BE2C (cell line): Measurements from ENCODE around the gene NFATC4.

Source experiments
- DNase-seq: peaks from one replicate; pipeline ENCODE4 v3.0.0-alpha.2; 2020
- H3K27me3 ChIP-seq: fragments of 250-450 bp; sonication (Bioruptor Pico); 2 replicates; pipeline ENCODE4 v1.5.1; 2020; ENCODE audit warnings: mild to moderate bottlenecking
- H3K36me3 ChIP-seq: fragments of 250-450 bp; sonication (Bioruptor Pico); 2 replicates; pipeline ENCODE4 v1.5.1; 2020; ENCODE audit warnings: mild to moderate bottlenecking
- H3K4me1 ChIP-seq: fragments of 250-450 bp; sonication (Bioruptor Pico); 2 replicates; pipeline ENCODE4 v1.5.1; 2020
- H3K4me3 ChIP-seq: 2 replicates; pipeline ENCODE4 v1.5.1; 2011; ENCODE audit warnings: low read depth, low read length
- H3K9me3 ChIP-seq: fragments of 250-450 bp; sonication (Bioruptor Pico); 2 replicates; pipeline ENCODE4 v1.5.1; 2020
- TF ChIP-seq, protein P1 (sequence below): IDR thresholded peaks from 2 replicates; pipeline ENCODE4 v1.5.1; 2012; ENCODE audit warnings: mild to moderate bottlenecking, low read depth, low read length

The NFATC4 gene

DNA sequence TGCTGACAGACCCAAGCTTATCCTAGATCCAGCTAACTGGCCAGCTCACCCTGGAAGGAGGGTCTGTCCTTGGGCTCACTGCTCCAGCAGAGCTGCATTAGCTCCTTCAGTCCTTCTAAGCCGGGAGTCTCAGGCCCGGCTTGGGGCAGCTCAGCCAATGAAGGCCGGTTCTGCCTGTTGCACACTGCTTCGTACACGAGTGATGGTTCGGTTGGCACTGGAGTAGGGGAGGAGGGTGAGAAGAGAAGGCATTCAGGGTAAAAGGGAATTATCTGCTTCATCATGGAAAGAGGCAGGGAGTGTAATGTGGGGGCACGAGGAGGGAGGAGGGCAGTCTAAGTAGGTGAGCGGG lies 30.2 kb upstream of the NFATC4 start:
- Histone ChIP-seq H3K27me3 (peaks cover 67% of the 10 kb centered on the region), H3K9me3 (no peaks in the 10 kb centered on the region), H3K4me3 (no peak overlapping the region), H3K36me3 (no peaks in the 10 kb centered on the region), H3K4me1 (no peaks in the 10 kb centered on the region)
- TF ChIP-seq, protein P1, sequence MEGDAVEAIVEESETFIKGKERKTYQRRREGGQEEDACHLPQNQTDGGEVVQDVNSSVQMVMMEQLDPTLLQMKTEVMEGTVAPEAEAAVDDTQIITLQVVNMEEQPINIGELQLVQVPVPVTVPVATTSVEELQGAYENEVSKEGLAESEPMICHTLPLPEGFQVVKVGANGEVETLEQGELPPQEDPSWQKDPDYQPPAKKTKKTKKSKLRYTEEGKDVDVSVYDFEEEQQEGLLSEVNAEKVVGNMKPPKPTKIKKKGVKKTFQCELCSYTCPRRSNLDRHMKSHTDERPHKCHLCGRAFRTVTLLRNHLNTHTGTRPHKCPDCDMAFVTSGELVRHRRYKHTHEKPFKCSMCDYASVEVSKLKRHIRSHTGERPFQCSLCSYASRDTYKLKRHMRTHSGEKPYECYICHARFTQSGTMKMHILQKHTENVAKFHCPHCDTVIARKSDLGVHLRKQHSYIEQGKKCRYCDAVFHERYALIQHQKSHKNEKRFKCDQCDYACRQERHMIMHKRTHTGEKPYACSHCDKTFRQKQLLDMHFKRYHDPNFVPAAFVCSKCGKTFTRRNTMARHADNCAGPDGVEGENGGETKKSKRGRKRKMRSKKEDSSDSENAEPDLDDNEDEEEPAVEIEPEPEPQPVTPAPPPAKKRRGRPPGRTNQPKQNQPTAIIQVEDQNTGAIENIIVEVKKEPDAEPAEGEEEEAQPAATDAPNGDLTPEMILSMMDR = no peak
- no peak for DNase-seq

DNA sequence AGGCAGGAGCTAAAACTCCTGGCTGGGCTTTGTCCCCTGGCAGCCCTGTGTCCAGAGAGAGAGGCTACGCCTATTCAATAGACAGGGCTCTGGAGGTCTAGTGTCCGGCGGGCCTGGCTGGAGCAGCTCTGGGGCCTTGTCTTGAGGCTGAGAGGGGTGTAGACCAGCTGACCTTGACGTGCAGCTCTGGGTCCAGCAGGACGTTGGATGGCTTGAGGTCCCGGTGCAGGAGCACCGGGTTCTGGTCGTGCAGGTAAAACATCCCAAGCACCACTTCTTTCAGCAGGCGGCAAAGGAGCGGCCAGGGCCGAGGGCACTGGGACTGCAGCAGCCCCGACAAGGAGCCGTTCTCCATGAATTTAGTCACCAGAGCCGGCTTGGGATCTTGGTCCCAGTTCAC lies 29.1 kb upstream of the NFATC4 start:
- TF ChIP-seq, protein P1 = no peak
- Histone ChIP-seq H3K36me3 (no peaks in the 10 kb centered on the region), H3K9me3 (no peaks in the 10 kb centered on the region), H3K4me3 (no peak overlapping the region), H3K4me1 (no peaks in the 10 kb centered on the region), H3K27me3 (peaks cover 66% of the 10 kb centered on the region)
- no peak for DNase-seq

DNA sequence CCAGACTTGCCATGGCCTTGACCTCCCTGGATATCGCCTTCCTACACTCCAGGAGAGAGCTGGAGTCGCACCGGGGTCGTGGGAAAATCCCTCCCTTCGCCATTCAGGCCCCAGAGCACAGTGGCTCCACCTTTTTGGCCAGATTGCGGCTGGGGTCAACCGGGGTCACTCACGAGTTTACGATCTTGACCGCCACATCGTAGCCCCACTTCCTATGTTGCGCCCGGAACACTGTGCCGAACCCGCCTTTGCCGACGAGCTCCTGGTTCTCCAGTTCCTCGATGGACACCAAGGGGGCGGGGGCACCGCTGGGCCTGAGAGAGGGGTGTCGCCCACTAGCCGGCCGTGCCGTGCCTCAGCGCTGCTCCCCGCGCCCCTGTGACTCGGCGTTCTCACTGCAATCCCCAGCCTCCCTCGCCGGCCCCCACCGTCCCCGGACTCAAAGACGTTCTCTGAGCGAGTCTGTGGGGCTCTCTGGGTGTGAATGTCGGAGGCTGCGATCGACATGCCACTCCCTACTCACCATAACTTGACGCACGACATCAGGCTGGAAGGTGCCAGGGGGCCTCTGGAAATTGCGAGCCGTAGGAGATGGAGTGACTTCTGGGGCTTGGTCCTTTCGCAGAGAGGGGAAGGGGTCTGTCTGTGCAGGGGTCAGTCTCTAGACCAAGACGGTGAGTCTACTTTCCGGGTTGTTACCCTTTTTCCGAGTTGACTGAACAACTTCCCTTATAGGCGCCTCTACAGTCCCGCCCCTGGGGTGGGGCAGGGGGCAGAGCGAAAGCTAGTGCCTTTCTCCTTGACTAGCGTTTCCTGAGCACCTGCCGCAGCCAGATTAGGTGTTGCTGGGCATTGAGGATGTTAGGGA lies 28.5 kb upstream of the NFATC4 start, which contains the start of gene RIPK3:
Gene RIPK3, minus strand, starts transcription at position 708 of the 868 bp plus-strand sequence. Its CDS starts 165 bp downstream, at position 543.
- no peak within 1 kb of the TSS for H3K4me3 ChIP-seq
- no peaks in the 10 kb centered on the region for H3K36me3 ChIP-seq
- DNase-seq = no peak
- TF ChIP-seq, protein P1 = no peak
- peaks cover 63% of the 10 kb centered on the region for H3K27me3 ChIP-seq
- no peaks in the 10 kb centered on the region for H3K9me3 ChIP-seq
- H3K4me1 ChIP-seq = no peaks in the 10 kb centered on the region

DNA sequence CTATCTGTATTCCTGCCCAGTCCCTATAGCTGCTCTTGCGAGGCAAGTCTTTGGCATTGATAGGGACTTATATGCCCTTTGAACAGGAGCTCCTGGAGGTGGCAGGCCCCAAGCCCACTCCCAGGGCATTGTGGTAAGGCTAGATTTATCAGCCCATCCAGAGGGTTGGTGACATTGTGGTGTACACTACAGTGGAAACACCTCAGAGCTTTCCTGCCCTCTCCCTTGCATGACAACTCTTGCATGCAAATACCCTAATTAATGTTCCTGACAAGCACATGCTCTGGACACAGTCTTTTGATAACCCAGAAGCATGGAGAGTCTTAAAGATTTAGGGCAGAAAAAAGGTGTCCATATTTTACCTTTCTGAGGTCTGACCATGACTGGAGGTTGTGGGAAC lies 27.4 kb upstream of the NFATC4 start:
- H3K9me3 ChIP-seq = no peaks in the 10 kb centered on the region
- TF ChIP-seq, protein P1 = no peak
- no peak for DNase-seq
- H3K4me1 ChIP-seq = no peaks in the 10 kb centered on the region
- H3K27me3 ChIP-seq = peaks cover 62% of the 10 kb centered on the region
- H3K36me3 ChIP-seq = no peaks in the 10 kb centered on the region
- H3K4me3 ChIP-seq = no peak overlapping the region

DNA sequence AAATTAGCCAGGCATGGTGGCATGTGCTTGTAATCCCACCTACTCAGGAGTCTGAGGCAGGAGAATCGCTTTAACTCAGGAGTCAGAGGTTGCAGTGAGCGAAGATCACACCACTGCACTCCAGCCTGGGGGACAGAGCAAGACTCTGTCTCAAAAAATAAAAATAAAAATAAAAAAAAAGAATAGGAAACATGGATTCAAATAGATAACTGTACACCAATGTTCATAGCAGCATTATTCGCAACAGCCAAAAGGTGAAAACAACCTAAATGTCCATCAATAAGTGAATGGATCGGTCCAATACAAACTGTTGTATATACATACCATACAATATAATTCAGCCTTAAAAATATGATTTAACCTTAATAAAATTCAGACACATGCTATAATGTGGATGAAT lies 25.1 kb upstream of the NFATC4 start:
- TF ChIP-seq, protein P1 = no peak
- no peaks in the 10 kb centered on the region for H3K9me3 ChIP-seq
- H3K27me3 ChIP-seq = peaks cover 57% of the 10 kb centered on the region
- H3K36me3 ChIP-seq = no peaks in the 10 kb centered on the region
- no peaks in the 10 kb centered on the region for H3K4me1 ChIP-seq
- H3K4me3 ChIP-seq = no peak overlapping the region
- no peak for DNase-seq
